CD4-positive, alpha-beta T cell treated with Interleukin-6 for 4 hours (primary cell): ENCODE data around the gene CPLANE2.

Experiments
- DNase-seq: peaks from one replicate; pipeline ENCODE4 v3.0.0-alpha.2; 2020; ENCODE audit warnings: mixed read lengths

Gene CPLANE2

DNA sequence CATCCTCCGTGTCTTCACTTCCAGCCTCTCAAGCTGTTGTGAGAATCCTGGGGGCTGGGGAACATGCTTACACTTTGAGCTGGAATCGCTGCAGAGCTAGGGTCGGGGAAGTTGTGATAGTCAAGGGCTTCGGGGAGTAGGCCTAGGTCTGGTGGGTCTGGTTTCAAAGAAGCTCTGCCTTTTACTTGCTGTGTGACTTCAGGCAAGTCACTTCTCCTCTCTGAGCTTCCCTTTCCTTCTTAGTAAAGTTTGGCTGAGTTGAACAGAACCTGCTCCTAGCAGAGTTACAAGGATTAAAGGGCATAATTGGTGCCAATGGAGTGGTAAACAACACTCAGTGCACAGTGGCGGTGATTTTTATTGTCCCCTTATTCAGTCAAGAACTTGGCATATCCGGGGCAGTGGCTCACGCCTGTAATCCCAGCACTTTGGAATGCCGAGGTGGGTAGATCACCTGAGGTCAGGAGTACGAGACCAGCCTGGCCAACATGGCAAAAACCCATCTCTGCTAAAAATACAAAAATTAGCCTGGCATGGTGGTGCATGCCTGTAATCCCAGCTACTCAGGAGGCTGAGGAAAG lies 50.2 kb downstream of the CPLANE2 start:
- no peak for DNase-seq

- DNase-seq: no peak
Observed at GRCh38 chr1:16184557-16185303, 52.3 kb downstream of the CPLANE2 start.

DNA sequence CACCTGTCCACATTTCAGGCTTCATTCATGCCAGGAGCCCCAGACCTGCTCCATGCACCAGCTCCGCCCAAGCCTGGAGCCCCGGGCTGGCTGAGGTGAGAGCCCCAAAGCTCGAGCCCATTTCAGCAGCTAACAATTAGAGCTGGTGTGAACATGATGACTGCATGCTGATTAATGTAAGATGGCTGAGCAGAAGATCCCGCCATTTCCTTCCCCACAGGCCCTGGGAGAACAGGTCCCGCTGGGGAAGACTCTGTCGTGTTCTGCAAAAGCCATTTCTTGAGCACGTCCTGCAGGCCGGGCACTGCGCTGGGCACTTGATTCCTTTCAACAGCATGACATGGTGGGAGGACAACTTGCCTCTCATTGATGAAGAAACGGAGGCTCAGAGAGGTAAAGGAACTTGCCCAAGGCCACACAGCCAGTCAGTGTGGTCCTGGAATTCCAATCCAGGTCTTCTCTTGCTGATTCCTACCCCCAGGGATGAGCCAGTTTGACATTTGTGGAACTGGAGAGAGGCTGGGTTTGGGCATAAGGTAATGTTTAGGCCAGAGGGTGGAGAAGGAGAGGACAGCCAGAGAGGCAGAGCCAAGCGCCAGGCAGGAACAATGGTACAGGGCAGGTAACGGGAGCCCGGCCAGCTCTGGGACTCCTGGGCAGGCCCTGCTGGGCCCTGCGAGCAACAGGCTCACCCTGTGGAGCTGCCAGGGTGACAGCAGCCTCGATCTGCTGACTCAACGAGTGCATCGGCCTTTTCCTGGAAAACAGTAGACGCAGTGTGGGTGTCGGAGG lies 53.0 kb downstream of the CPLANE2 start:
- no peak for DNase-seq

DNA sequence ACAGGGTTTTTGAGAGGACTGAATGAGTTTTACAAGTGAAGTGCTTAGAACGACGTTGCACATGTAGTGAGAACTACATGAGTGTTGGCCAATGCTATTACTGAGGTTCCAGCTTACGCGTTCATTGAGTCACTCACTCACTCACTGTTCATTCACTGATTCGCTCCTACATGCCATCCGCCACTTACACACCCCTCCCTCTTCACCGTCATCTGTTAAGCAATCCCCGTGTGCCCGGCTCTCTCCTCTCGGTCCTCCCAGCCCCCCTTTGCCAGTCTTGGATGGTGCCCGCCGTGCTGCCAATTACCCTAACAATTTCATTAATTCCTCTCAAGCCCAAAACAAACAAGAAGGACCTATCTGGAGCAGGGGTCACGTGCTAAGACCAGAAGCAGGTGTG lies 53.8 kb downstream of the CPLANE2 start:
- no peak for DNase-seq

- DNase-seq: no peak
Observed at GRCh38 chr1:16181887-16182719, 54.9 kb downstream of the CPLANE2 start.
